ENCODE data around the gene BCORL1. TPM values are rescaled to one million over a fixed set of nuclear protein-coding genes. Genes with fewer than 3 reads are reported as not detected.

Gene BCORL1
- total and polyA plus RNA-seq, 2 of the 8 experiments (the other 6 are each of a cell fraction or from before 2014, with no cell fraction given): 1.4 to 6.2 TPM

DNA sequence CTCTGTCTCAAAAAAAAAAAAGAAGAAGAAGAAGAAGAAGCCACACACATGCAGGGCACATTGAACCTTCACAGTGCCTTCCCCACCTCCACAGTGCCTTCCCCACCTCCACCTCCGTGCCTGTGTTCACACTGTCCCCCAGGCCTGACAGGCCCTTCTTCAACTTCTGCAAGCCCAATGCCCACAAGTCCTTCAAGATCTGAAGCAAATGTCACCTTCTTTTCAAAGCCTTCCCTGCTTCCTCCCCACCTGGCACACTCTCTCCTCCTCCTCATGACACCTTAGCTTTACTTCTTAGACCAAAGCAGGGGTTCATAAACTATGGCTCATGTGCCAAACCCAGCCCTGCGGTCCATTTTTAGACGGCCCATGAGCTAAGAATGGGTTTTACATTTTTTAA lies 107.9 kb downstream of the BCORL1 start (continued):
- TF ChIP-seq CHD7 (IDR thresholded peaks at IDR 0.05; ENCODE audit: insufficient replicate concordance, low read length): no peak
- no peak for TF ChIP-seq SP2 (IDR thresholded peaks at IDR 0.05; ENCODE audit: low read length)
- TF ChIP-seq SIN3A (conservative IDR thresholded peaks at IDR 0.05 in 1 of 2, IDR thresholded peaks at IDR 0.05 in 1 of 2; ENCODE audit: low read depth in 1 of 2, low read length in 2 of 2): no peak
- TF ChIP-seq NRF1 (IDR thresholded peaks at IDR 0.05; ENCODE audit: low read depth, low read length): no peak
- TF ChIP-seq HDAC2 (IDR thresholded peaks at IDR 0.05; ENCODE audit: borderline replicate concordance in 1 of 2, low read depth in 2 of 2, low read length in 2 of 2): no peak
- no peak for TF ChIP-seq HDAC6 (IDR thresholded peaks at IDR 0.05; ENCODE audit: low read depth, low read length)
- TF ChIP-seq KDM4A (IDR thresholded peaks at IDR 0.05; ENCODE audit: low read depth, low read length, severe bottlenecking): no peak
- TF ChIP-seq JUND (IDR thresholded peaks at IDR 0.05; ENCODE audit: low read length): no peak
- no peak for TF ChIP-seq BACH1 (IDR thresholded peaks at IDR 0.05; ENCODE audit: low read length)
- no peak for TF ChIP-seq E2F6 (IDR thresholded peaks at IDR 0.05)
